Inflammatory macrophage (primary cell): ENCODE results near the gene MMGT1.

Experiments
- DNase-seq, 2 donors: peaks; one replicate each; pipeline ENCODE4 v3.0.0-alpha.2; 2020 to 2022
- total RNA-seq, 18 experiments: gene quantifications; one replicate each; lab custom pipeline; 2026; ENCODE audit warnings: mixed read lengths in 6 of 18, inconsistent platforms in 2 of 18; lab: John Stamatoyannopoulos, UW

Gene MMGT1
- 18.1 to 107 (median 41.3) reads per million in 18 experiments for total RNA-seq

GRCh38 chrX:135973548-135974278 lies at the start of gene MMGT1:
MMGT1 (minus strand) TSS chrX:135973988; CDS start chrX:135973675, 313 bp downstream.
- peak; percentile 74 to 78 for DNase-seq

GRCh38 chrX:136021903-136022302 lies 48.1 kb upstream of the MMGT1 start:
- DNase-seq: no peak

- no peak for DNase-seq
Measured at GRCh38 chrX:136021160-136021559, 47.4 kb upstream of the MMGT1 start.

- DNase-seq: no peak
Measured at GRCh38 chrX:136019226-136019625, 45.4 kb upstream of the MMGT1 start.

GRCh38 chrX:136016881-136017280 lies 43.1 kb upstream of the MMGT1 start:
- DNase-seq: no peak

GRCh38 chrX:136015016-136015415 lies 41.2 kb upstream of the MMGT1 start:
- DNase-seq: no peak

- no peak for DNase-seq
Measured at GRCh38 chrX:135988245-135988644, 14.5 kb upstream of the MMGT1 start.

GRCh38 chrX:135985973-135986310 lies 12.2 kb upstream of the MMGT1 start:
- DNase-seq: no peak

GRCh38 chrX:135985157-135985972 lies 11.6 kb upstream of the MMGT1 start, which contains the start of gene SLC9A6:
SLC9A6 (plus strand) TSS chrX:135985435; CDS start chrX:135985659, 224 bp downstream.
- peak; percentile 37 to 64 for DNase-seq

GRCh38 chrX:135984791-135985156 lies 11.0 kb upstream of the MMGT1 start:
- DNase-seq: peak in 1 of 2 donors; percentile 11

- DNase-seq: peak; percentile 20 to 37
Measured at GRCh38 chrX:135984256-135984655, 10.5 kb upstream of the MMGT1 start.

- peak; percentile 60 to 80 for DNase-seq
Measured at GRCh38 chrX:135982860-135983259, 9.1 kb upstream of the MMGT1 start.

- peak; percentile 44 to 54 for DNase-seq
Measured at GRCh38 chrX:135981668-135982067, 7.9 kb upstream of the MMGT1 start.

- DNase-seq: peak in 1 of 2 donors; percentile 21
Measured at GRCh38 chrX:135981010-135981409, 7.2 kb upstream of the MMGT1 start.

GRCh38 chrX:135977611-135978010 lies 3.8 kb upstream of the MMGT1 start:
- DNase-seq: no peak

- no peak for DNase-seq
Measured at GRCh38 chrX:135975421-135975820, 1.6 kb upstream of the MMGT1 start.

- DNase-seq: peak in 1 of 2 donors; percentile 3
Measured at GRCh38 chrX:135974279-135974856, 580 bp upstream of the MMGT1 start.

GRCh38 chrX:135973025-135973547 lies 702 bp downstream of the MMGT1 start:
- DNase-seq: peak in 1 of 2 donors; percentile 24

- no peak for DNase-seq
Measured at GRCh38 chrX:135951291-135951690, 22.5 kb downstream of the MMGT1 start.

GRCh38 chrX:135944486-135944885 lies 29.3 kb downstream of the MMGT1 start:
- no peak for DNase-seq

GRCh38 chrX:135931644-135932487 lies 41.9 kb downstream of the MMGT1 start:
- DNase-seq: peak; percentile 31 to 49

GRCh38 chrX:135927897-135928296 lies 45.9 kb downstream of the MMGT1 start:
- no peak for DNase-seq
